H1 (cell line): ENCODE measurements around the gene LY86. TPM values are rescaled to one million over a fixed set of nuclear protein-coding genes. Genes with fewer than 3 reads are reported as not detected.

Experiments
- CTCF ChIA-PET: fragments of 300-600 bp; sonication (Branson Sonifier 250); formaldehyde crosslinking; loops from one replicate; lab custom pipeline; 2021; ENCODE audit not compliant: partially characterized antibody; lab: Charles Lee
- POLR2A ChIA-PET: fragments of 300-600 bp; sonication (Branson Sonifier 250); formaldehyde crosslinking; loops from one replicate; lab custom pipeline; 2021; ENCODE audit warnings: inconsistent platforms; ENCODE audit not compliant: partially characterized antibody; lab: Charles Lee
- DNase-seq, 2 experiments: peaks; one replicate each; pipeline versions ENCODE4 v3.0.0 to v3.0.0-alpha.2; 2010 to 2022; ENCODE audit warnings: low spot score in 2 of 2, low read depth in 1 of 2, mixed read lengths in 1 of 2
- FAIRE-seq: peaks from 2 replicates; lab custom pipeline; 2011; peaks lifted over from hg19 to GRCh38; lab: Jason Lieb, UNC
- H2AFZ ChIP-seq: 2 replicates; pipeline ENCODE4 v1.8.1; 2012; ENCODE audit warnings: low read length, inconsistent platforms
- H2AK5ac ChIP-seq: 2 replicates; pipeline ENCODE4 v1.6.1; 2013; ENCODE audit warnings: low read depth, low read length
- H2BK120ac ChIP-seq: replicated peaks from 2 replicates; pipeline ENCODE3; 2013; ENCODE audit warnings: low read depth, low read length, inconsistent platforms
- H2BK12ac ChIP-seq: 2 replicates; pipeline ENCODE4 v1.6.1; 2013; ENCODE audit warnings: low read depth, low read length
- H2BK15ac ChIP-seq: 2 replicates; pipeline ENCODE4 v1.6.1; 2013; ENCODE audit warnings: low read length
- H2BK20ac ChIP-seq: 2 replicates; pipeline ENCODE4 v1.6.1; 2013; ENCODE audit warnings: low read length
- H2BK5ac ChIP-seq: 2 replicates; pipeline ENCODE4 v1.6.1; 2013; ENCODE audit warnings: low read depth, low read length
- H3K14ac ChIP-seq: 2 replicates; pipeline ENCODE4 v1.6.1; 2013; ENCODE audit warnings: inconsistent platforms; ENCODE audit not compliant: insufficient read length
- H3K18ac ChIP-seq: 2 replicates; pipeline ENCODE4 v1.6.1; 2013; ENCODE audit warnings: low read length; ENCODE audit errors: extremely low read depth
- H3K23ac ChIP-seq: 2 replicates; pipeline ENCODE4 v1.6.1; 2013; ENCODE audit warnings: inconsistent platforms; ENCODE audit not compliant: insufficient read length
- H3K23me2 ChIP-seq: 2 replicates; pipeline ENCODE4 v1.6.1; 2013; ENCODE audit warnings: low read depth, low read length
- H3K27ac ChIP-seq: 2 replicates; pipeline ENCODE4 v1.6.1; 2011; ENCODE audit warnings: low read depth, low read length, inconsistent platforms
- H3K27me3 ChIP-seq, 4 experiments: replicated peaks in 1 of 4; 1 replicate in 1 of 4; 2 replicates in 3 of 4; pipeline versions ENCODE4 v1.6.1 to v1.8.1; 2011 to 2013; ENCODE audit warnings: low read length in 3 of 4, mild to moderate bottlenecking in 3 of 4, inconsistent platforms in 2 of 4, mixed read lengths in 2 of 4, moderate library complexity in 1 of 4; ENCODE audit not compliant: control insufficient read depth in 3 of 4, insufficient read depth in 3 of 4; ENCODE audit errors: extremely low read depth in 1 of 4
- H3K36me3 ChIP-seq, 4 experiments: 2 replicates each; pipeline versions ENCODE4 v1.6.1 to v1.8.1; 2011 to 2013; ENCODE audit warnings: mild to moderate bottlenecking in 4 of 4, low read length in 3 of 4, moderate library complexity in 2 of 4, control low read depth in 1 of 4, inconsistent platforms in 1 of 4; ENCODE audit not compliant: insufficient read depth in 4 of 4, control insufficient read depth in 2 of 4
- H3K4ac ChIP-seq: replicated peaks from 2 replicates; pipeline ENCODE3; 2013; ENCODE audit warnings: low read length, low read depth, mixed read lengths, inconsistent platforms; ENCODE audit not compliant: insufficient read length
- H3K4me1 ChIP-seq, 4 experiments: replicated peaks in 1 of 4; 1 replicate in 1 of 4; 2 replicates in 3 of 4; pipeline versions ENCODE4 v1.6.1 to v1.8.1; 2011 to 2013; ENCODE audit warnings: low read length in 3 of 4, inconsistent platforms in 2 of 4, mixed read lengths in 1 of 4; ENCODE audit not compliant: insufficient read depth in 4 of 4, control insufficient read depth in 3 of 4
- H3K4me2 ChIP-seq, 2 experiments: 2 replicates each; pipeline versions ENCODE4 v1.6.1 to v1.8.1; 2011 to 2013; ENCODE audit warnings: low read depth in 2 of 2, low read length in 2 of 2, control low read depth in 1 of 2, inconsistent platforms in 1 of 2, mild to moderate bottlenecking in 1 of 2; ENCODE audit not compliant: insufficient read depth in 1 of 2
- H3K4me3 ChIP-seq, 4 experiments: fragments of 200-600, 300-600 bp in 1 of 4; sonication (generic), shearing (Covaris generic), sonication (Bioruptor Twin) in 1 of 4; 2 replicates each; pipeline versions ENCODE4 v1.5.1 to v1.8.1; 2011 to 2016; ENCODE audit warnings: low read length in 4 of 4, low read depth in 3 of 4, control low read depth in 2 of 4, inconsistent platforms in 2 of 4, mild to moderate bottlenecking in 2 of 4, mixed read lengths in 1 of 4, moderate library complexity in 1 of 4; ENCODE audit not compliant: insufficient read depth in 2 of 4; ENCODE audit errors: extremely low read depth in 1 of 4
- H3K56ac ChIP-seq: replicated peaks from 2 replicates; pipeline ENCODE3; 2013; ENCODE audit warnings: low read depth, mild to moderate bottlenecking, mixed read lengths, low read length, inconsistent platforms; ENCODE audit not compliant: insufficient read length
- H3K79me1 ChIP-seq: 2 replicates; pipeline ENCODE4 v1.6.1; 2013; ENCODE audit warnings: low read depth, low read length, control low read depth
- H3K79me2 ChIP-seq, 2 experiments: 2 replicates each; pipeline versions ENCODE4 v1.6.1 to v1.8.1; 2012 to 2013; ENCODE audit warnings: low read length in 2 of 2, mild to moderate bottlenecking in 2 of 2, inconsistent platforms in 1 of 2; ENCODE audit not compliant: insufficient read depth in 2 of 2, control insufficient read depth in 1 of 2
- H3K9ac ChIP-seq, 4 experiments: replicated peaks in 1 of 4; 1 replicate in 1 of 4; 2 replicates in 3 of 4; pipeline versions ENCODE4 v1.6.1 to v1.8.1; 2011 to 2013; ENCODE audit warnings: low read depth in 3 of 4, low read length in 3 of 4, control low read depth in 2 of 4, mild to moderate bottlenecking in 2 of 4, moderate library complexity in 2 of 4, inconsistent platforms in 1 of 4; ENCODE audit errors: extremely low read depth in 1 of 4
- H3K9me3 ChIP-seq, 2 experiments: 2 replicates each; pipeline versions ENCODE4 v1.6.1 to v1.8.1; 2012 to 2013; ENCODE audit warnings: mild to moderate bottlenecking in 2 of 2, moderate library complexity in 2 of 2, control low read depth in 1 of 2, inconsistent platforms in 1 of 2, low read depth in 1 of 2, low read length in 1 of 2, mixed read lengths in 1 of 2; ENCODE audit not compliant: insufficient read depth in 2 of 2
- H4K20me1 ChIP-seq, 2 experiments: replicated peaks in 1 of 2; 2 replicates each; pipeline versions ENCODE3 to v1.8.1; 2011 to 2013; ENCODE audit warnings: inconsistent platforms in 2 of 2, low read length in 2 of 2, mild to moderate bottlenecking in 1 of 2; ENCODE audit not compliant: insufficient read depth in 2 of 2, control insufficient read depth in 1 of 2
- H4K5ac ChIP-seq: 2 replicates; pipeline ENCODE4 v1.6.1; 2013; ENCODE audit warnings: low read length, low read depth, mixed read lengths, inconsistent platforms; ENCODE audit not compliant: insufficient read length
- H4K8ac ChIP-seq: 2 replicates; pipeline ENCODE4 v1.8.0; 2013; ENCODE audit warnings: mild to moderate bottlenecking, moderate library complexity, low read length, inconsistent platforms; ENCODE audit not compliant: insufficient read depth; ENCODE audit errors: extremely low read depth
- H4K91ac ChIP-seq: replicated peaks from 2 replicates; pipeline ENCODE3; 2013; ENCODE audit warnings: low read length, mixed read lengths, inconsistent platforms; ENCODE audit not compliant: insufficient read length
- BRCA1 ChIP-seq: IDR thresholded peaks from 2 replicates; pipeline ENCODE4 v1.6.1; 2012; ENCODE audit warnings: low read depth, low read length, improper control_type of control experiment
- CEBPB ChIP-seq: IDR thresholded peaks from 2 replicates; pipeline ENCODE4 v1.6.1; 2012; ENCODE audit warnings: low read depth, low read length
- polyA plus RNA-seq, 7 experiments: library from polyadenylated mRNA; depleted of rRNA in 3 of 7; stranded (reverse) in 5 of 7; unstranded in 2 of 7; fragments of >200 nt in 5 of 7; fragments of 200-250 nt in 2 of 7; gene quantifications; 1 replicate in 5 of 7; 2 replicates in 1 of 7; 4 replicates in 1 of 7; pipeline versions ENCODE4 v1.2.1 to v1.2.3, GENCODE V29; 2011 to 2013; ENCODE audit warnings: missing spikeins in 2 of 7, mixed read lengths in 2 of 7
- total RNA-seq: library from RNA; stranded (reverse); fragmentation: NEBNext Ultra II Directional; extraction: Animal tissue kit (Norgen Biotek cat#: 25700); gene quantifications from 2 replicates; pipeline ENCODE4 v1.2.1, GENCODE V29; 2021

LY86 gene
- total and polyA plus RNA-seq, 2 of the 8 experiments (the other 6 are each of a cell fraction or from before 2014, with no cell fraction given), result not detected

DNA sequence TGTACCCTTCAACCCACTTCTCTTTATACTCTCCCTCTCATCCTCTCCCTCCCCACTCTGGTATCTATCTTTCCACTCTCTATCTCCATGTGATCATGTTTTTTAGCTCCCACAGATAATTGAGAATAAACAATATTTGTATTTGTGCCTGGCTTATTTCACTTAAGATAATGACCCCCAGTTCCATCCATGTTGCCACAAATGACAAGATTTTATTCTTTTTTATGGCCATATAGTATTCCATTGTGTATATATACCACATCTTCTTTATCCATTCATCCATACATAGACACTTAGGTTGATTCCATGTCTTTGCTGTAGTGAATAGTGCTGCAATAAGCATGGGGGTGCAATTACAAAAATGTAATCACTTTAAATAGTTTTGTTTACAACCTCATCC, 62.3 kb downstream of the LY86 start:
- CTCF ChIA-PET, result interaction anchor here (1.3 kb wide), 1 partner anchor 22 kb away, joined by 3 read pairs; no protein-coding TSS in a partner anchor

More for the DNA sequence above, 62.3 kb downstream of the LY86 start:
- H3K56ac ChIP-seq, result no peak overlapping the region
- no peak overlapping the region for H2BK120ac ChIP-seq
- H3K4me2 ChIP-seq, result no peak overlapping the region
- no peak overlapping the region for H3K18ac ChIP-seq
- no peak overlapping the region for H2BK5ac ChIP-seq
- H2AK5ac ChIP-seq, result no peak overlapping the region
- no peak for FAIRE-seq
- no peaks in the 10 kb centered on the region for H4K20me1 ChIP-seq
- no peaks in the 10 kb centered on the region for H3K79me2 ChIP-seq
- H3K79me1 ChIP-seq, result no peaks in the 10 kb centered on the region
- H2AFZ ChIP-seq, result no peak overlapping the region
- no peak overlapping the region for H2BK15ac ChIP-seq
- H3K4ac ChIP-seq, result no peak overlapping the region
- H3K4me1 ChIP-seq, result peaks cover 0 to 5% (median 0%) of the 10 kb centered on the region in 4 experiments; a peak in 1 of 7 replicates
- peaks cover 0 to 17% (median 3%) of the 10 kb centered on the region in 4 experiments; a peak in 5 of 7 replicates for H3K27me3 ChIP-seq
- no peak overlapping the region for H4K5ac ChIP-seq
- H3K23me2 ChIP-seq, result peaks cover 3% of the 10 kb centered on the region; the same call in 1 of the 2 replicates
- H3K36me3 ChIP-seq, result no peaks in the 10 kb centered on the region
- H3K9me3 ChIP-seq, result no peaks in the 10 kb centered on the region
- H4K91ac ChIP-seq, result no peak overlapping the region
- POLR2A ChIA-PET, result no interaction called here
- no peak overlapping the region for H3K9ac ChIP-seq
- no peak overlapping the region for H3K14ac ChIP-seq
- no peak overlapping the region for H2BK20ac ChIP-seq
- H3K4me3 ChIP-seq, result no peak overlapping the region
- H2BK12ac ChIP-seq, result no peak overlapping the region
- no peak overlapping the region for H3K27ac ChIP-seq
- H4K8ac ChIP-seq, result no peak overlapping the region
- no peak for DNase-seq
- TF ChIP-seq CEBPB, result no peak
- no peak for TF ChIP-seq BRCA1
- H3K23ac ChIP-seq, result no peak overlapping the region
